ENCODE data around the gene RNF13. TPM values are rescaled to one million over a fixed set of nuclear protein-coding genes. Genes with fewer than 3 reads are reported as not detected.
"Not testable (repeated sequence)": the region's sequence is repeated elsewhere in the genome, so short reads cannot be mapped to it uniquely, and the experiment has no call there.

RNF13 gene
- polyA plus RNA-seq, 10 donors, result 36.8 to 46.8 (median 41.4) TPM

GRCh38 chr3:149891621-149892020, 78.6 kb downstream of the RNF13 start:
- DNase-seq, result no peak

DNA sequence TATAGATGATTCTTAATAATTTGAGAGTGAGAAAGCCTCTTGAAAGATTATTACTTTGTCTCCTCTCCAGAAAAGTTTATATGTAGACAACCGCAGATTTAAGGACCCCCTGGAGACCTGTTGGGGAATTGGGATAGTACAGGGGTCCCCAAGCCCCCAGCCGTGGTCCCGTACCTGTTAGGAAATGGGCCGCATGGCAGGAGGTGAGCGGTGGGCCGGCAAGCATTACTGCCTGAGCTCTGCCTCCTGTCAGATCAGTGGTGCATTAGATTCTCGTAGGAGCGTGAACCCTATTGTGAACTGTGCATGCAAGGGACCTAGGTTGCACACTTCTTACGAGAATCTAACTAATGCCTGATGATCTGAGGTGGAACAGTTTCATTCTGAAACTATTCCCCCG, 79.4 kb downstream of the RNF13 start:
- DNase-seq, result no peak

DNA sequence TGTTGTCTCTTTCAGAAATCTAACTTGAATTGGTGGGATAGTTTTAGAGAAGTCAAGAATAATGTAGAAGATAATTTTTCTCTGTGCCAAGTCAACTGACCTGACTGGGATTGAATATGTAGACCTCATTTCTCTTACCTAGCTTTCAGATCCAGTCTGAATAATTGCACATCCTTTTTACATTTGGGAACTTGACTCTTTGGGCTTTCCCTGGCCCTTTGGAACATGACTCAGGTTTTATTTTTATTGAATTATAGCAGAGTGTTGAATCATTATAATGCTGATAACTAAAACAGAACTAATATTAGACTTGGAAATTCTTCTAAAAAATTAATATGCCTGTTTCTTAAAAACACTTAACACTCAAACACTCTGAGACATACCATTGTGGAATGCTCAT, 81.2 kb downstream of the RNF13 start:
- DNase-seq, result no peak

GRCh38 chr3:149895339-149895738, 82.3 kb downstream of the RNF13 start:
- DNase-seq, result no peak

DNA sequence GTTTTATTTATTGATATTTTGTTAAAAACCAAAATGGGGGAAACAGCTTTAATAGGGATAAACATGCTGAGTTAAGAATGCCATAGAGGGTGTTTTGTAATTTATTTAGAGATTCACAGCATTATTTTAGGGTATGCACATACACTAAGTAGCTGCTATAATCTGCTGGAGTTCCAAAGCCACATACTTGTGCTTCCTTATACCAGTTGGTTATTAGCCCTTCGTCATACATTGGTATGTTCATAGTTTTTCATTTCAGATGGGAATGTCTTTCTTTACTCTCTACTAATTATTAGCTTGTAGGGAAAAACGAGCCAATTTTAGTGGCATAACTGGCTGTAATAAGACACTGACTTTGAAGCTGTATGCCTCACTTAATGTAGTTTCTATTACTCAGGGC, 82.8 kb downstream of the RNF13 start:
- DNase-seq, result no peak

DNA sequence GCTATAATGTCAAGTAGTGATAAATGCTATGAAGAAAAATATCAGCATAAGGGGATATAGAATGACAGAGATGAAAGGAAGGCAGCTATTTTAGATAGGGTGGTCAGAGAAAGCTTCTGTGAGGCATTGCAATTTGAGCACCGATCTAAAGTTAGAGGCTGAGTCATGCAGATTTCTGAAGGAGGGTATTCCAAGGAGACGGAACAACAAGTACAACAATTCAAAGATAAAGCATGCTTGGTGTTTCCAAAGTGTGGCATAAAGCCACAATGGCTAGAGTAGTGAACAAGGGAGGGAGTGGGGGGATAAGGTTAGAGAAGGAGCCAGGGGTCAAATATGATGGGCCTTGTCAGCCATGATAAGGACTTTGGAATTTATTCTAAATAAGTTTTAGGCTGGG, 85.8 kb downstream of the RNF13 start:
- peak; percentile 18 to 64 (median 36) for DNase-seq

DNA sequence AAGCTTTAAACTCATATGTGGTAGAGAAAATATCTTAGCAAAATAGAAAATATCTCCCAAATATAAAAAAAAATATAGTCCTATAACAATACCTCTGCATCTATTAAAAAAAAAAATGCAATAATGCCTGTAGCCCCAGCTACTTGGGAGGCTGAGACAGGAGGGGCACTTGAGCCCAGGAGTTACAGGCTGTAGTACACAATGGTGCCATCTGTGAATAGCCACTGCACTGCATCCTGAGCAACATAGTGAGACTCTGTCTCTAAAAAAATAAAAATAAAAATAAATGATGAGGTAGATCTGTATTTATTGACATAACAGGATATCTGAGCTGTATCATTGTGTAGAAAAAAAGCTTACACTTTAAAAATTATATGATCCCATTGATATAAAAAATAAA, 87.3 kb downstream of the RNF13 start:
- no peak for DNase-seq

GRCh38 chr3:149901770-149902169, 88.8 kb downstream of the RNF13 start:
- no peak for DNase-seq

- no peak for DNase-seq
Measured at GRCh38 chr3:149902498-149903139, 89.6 kb downstream of the RNF13 start.

DNA sequence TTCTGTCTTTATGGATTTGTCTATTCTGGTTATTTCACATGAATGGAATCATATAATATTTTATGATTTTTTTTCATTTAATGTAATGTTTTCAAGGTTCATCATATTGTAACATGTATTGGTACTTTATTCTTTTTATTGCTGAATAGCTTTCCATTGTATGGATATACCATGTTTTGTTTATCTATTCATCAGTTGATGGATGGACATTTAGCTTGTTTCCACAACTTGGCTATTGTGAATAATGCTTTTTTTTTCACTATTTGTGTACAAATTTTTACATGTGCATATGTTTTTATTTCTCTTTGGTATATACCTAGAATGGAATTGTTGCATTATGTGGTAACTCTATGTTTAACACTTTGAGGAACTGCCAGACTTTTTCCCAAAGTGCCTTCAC, 93.0 kb downstream of the RNF13 start:
- no peak for DNase-seq

DNA sequence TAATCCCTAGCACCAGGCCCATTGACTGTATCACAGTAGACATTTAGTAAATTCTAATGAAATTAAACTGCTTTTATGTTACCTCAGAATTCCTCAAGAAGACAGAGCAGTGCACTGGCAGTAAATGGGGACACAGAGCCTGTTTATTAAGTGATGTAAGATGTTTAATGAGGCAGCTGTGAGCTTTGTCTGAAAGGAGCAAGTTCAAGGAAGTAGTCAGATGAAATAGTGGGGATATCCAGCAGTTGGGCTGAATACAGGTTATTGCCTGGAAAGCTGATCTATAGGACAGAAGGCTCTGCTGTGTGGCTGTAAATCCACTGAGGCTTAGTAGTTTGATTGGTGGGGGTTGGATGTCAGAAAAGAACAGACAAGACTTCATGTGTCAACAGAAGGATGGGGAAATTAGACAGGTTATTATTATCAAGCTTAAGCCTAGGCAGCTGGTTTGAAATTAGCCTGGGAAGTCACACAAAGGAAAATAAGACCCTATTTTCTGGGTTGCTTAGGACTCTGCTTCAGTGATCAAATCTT, 95.5 kb downstream of the RNF13 start:
- DNase-seq, result no peak

DNA sequence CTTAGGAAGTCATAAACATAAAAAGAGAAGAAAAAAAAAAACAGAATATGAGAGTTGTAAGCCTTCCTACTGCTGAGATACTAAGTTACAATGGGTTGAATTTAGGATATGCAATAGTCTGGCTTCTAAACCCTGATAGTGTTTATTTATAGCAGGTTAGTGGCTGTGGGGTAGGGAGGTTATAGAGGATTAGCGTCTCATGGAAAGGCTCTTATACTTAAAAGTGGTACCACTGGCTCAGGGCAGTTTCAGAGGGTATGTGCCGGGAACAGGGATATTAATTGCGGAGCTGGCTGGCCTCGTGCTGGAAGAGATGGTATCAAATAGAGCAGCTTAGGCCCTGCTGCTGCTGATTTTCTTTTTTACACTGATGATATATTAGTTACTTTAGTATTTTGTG, 96.9 kb downstream of the RNF13 start:
- no peak for DNase-seq

GRCh38 chr3:149917124-149917667, 104.2 kb downstream of the RNF13 start:
- no peak for DNase-seq

DNA sequence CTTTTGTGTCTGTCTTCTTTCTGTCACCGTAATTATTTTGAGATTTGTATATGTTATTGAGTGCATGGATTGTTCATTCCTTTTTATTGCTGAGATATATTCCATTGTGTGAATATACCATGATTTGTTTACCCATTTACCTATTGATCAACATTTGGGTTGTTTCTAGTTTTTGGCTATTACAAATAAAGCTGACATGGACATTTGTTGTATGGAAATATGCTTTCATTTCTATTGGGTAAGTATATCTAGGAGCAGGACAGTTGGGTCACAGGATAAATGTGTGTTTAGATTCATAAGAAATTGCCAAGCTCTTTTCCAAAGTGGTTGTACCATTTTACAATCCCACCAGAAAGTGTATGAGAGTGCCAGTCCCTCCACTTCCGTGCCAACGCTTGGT, 106.5 kb downstream of the RNF13 start:
- no peak for DNase-seq

DNA sequence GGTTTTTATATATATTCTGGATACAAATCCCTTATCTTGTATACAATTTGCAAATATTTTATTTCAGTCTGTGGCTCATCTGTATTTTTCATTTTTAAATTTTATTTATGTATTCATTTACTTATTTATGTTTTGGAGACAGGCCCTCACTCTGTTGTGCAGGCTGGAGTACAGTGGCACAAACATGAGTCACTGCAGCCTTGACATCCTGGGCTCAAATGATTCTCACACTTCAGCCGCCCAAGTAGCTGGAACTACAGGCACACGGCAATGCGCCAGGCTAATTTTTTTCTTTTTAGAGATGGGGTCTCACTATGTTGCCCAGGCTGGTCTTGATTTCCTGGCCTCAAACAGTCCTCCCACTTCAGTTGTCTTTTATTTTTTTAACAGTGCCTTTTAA, 107.1 kb downstream of the RNF13 start:
- DNase-seq, result no peak

- no peak for DNase-seq
Measured at GRCh38 chr3:149933008-149933407, 120.0 kb downstream of the RNF13 start.

- no peak for DNase-seq
Measured at GRCh38 chr3:149933858-149934257, 120.8 kb downstream of the RNF13 start.

GRCh38 chr3:149934524-149934923, 121.5 kb downstream of the RNF13 start:
- no peak for DNase-seq

GRCh38 chr3:149936812-149937230, 123.8 kb downstream of the RNF13 start:
- DNase-seq, result peak; percentile 25 to 54 (median 27)

DNA sequence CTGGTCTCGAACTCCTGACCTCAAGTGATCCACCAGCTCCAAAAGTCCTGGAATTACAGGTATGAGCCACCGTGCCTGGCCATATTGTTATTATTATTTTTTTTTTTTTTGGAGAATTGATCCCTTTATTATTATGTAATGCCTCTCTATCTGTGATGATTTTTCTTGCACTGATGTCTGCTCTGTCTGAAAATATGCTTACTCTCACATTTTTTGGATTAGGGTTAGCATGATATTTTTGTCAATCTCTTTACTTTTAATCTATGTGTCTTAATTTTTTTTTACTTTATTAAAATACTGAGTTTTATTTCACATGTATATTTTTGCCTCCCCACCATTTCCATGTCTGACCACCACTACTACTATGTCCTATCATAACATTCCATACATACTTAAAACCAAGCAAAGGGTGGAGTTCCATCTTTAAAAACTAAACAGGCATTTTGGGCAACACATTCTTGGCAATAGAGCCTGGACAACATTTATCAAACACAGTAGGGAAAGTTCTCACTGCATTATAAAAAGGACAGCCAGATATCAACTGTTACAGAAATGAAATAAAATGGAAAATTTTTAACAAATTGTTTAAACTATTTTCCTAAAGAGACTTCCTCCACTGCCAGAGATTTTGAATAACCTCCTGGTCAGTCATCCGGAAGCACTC, 125.5 kb downstream of the RNF13 start:
- DNase-seq, result not testable (repeated sequence)

- DNase-seq, result no peak
Measured at GRCh38 chr3:149941186-149941585, 128.2 kb downstream of the RNF13 start.

DNA sequence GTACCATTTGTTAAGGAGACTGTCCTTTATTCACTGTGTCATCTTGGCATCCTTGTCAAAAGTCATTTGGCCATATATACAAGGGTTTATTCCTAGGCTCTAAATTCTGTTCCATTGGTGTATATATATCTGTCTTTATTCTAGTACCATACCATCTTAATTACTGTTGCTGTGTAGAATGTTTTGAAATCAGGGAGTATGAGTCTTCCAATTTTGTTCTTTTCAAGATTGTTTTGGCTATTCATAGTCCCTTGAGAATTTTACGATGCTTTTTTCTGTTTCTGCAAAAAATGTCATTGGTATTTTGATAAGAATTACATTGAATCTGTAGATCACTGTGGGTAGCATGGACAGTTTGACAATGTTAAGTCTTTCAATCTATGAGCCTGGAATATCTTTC, 128.9 kb downstream of the RNF13 start:
- DNase-seq, result no peak

GRCh38 chr3:149942409-149942808, 129.4 kb downstream of the RNF13 start:
- no peak for DNase-seq
